ENCODE data around the gene CCT7.

DNA sequence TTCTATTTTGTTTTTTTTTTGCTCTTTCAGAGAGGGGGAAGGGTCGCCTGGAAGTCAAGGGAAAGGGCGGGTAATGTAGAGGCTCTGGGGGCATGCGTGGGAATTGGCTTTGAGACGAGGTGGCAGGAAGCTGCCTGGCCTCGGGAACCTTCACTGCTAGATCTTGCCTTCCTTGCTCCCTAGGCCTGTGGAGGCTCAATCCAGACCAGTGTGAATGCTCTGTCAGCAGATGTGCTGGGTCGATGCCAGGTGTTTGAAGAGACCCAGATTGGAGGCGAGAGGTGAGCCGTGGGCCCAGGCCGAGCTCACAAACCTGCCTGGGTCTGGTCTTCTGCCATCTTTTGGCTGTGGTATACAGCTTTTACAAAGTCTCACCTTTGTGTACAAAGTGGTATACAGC is 15.5 kb downstream of the CCT7 start:
- TF ChIP-seq CEBPB (IDR thresholded peaks at IDR 0.05) (no peak), YY1 (IDR thresholded peaks at IDR 0.05; ENCODE audit: low read depth) (no peak), TEAD4 (IDR thresholded peaks at IDR 0.05) (no peak), TCF12 (IDR thresholded peaks at IDR 0.05; ENCODE audit: low read depth) (no peak), FOXM1 (IDR thresholded peaks at IDR 0.05; ENCODE audit: borderline replicate concordance, low read depth) (no peak), ZBTB7A (IDR thresholded peaks at IDR 0.05; ENCODE audit: low read depth) (no peak), NFIC (IDR thresholded peaks at IDR 0.05) (no peak), RAD21 (IDR thresholded peaks at IDR 0.05; ENCODE audit: low read depth) (no peak)

Data from Ishikawa (cell line).